Measurements from ENCODE around the gene SBF2. TPM values are rescaled to one million over a fixed set of nuclear protein-coding genes. Genes with fewer than 3 reads are reported as not detected.
"Not testable (repeated sequence)": the region's sequence is repeated elsewhere in the genome, so short reads cannot be mapped to it uniquely, and the experiment has no call there.

The SBF2 gene
- total RNA-seq, 1 donor from 2014 or later = 38.5 TPM

- TF ChIP-seq CTCF (IDR thresholded peaks at IDR 0.05) = no peak
- H3K27ac ChIP-seq = no peak overlapping the region
Observed at GRCh38 chr11:10261821-10262220, 32.2 kb downstream of the SBF2 start.

GRCh38 chr11:10257478-10257877, 36.5 kb downstream of the SBF2 start:
- Histone ChIP-seq H3K4me3 (no peak overlapping the region), H3K4me1 (peaks cover 3% of the 10 kb centered on the region), H3K27ac (no peak overlapping the region), H3K9me3 (no peaks in the 10 kb centered on the region), H3K36me3 (no peaks in the 10 kb centered on the region), H3K27me3 (no peaks in the 10 kb centered on the region)
- ATAC-seq = no peak
- no peak for DNase-seq
- intact Hi-C loops (cut with DNase I) = no loop called here
- no peak for TF ChIP-seq CTCF (IDR thresholded peaks at IDR 0.05)

More at GRCh38 chr11:10261821-10262220, 32.2 kb downstream of the SBF2 start:
- ATAC-seq (no peak), DNase-seq (no peak)
- Histone ChIP-seq H3K27me3 (no peaks in the 10 kb centered on the region), H3K36me3 (no peaks in the 10 kb centered on the region), H3K4me3 (no peak overlapping the region), H3K4me1 (no peaks in the 10 kb centered on the region), H3K9me3 (no peaks in the 10 kb centered on the region)
- intact Hi-C loops (cut with DNase I) = no loop called here

- intact Hi-C loops (cut with DNase I) = no loop called here
- Histone ChIP-seq H3K4me1 (peaks cover 3% of the 10 kb centered on the region), H3K4me3 (no peak overlapping the region), H3K36me3 (no peaks in the 10 kb centered on the region), H3K27ac (no peak overlapping the region), H3K27me3 (no peaks in the 10 kb centered on the region), H3K9me3 (no peaks in the 10 kb centered on the region)
- no peak for TF ChIP-seq CTCF (IDR thresholded peaks at IDR 0.05)
- DNase-seq = no peak
- ATAC-seq = no peak
Observed at GRCh38 chr11:10255388-10256125, 38.5 kb downstream of the SBF2 start.

GRCh38 chr11:10249448-10250131, 44.4 kb downstream of the SBF2 start:
- H3K36me3 ChIP-seq; H3K4me1 ChIP-seq; H3K27me3 ChIP-seq; DNase-seq; intact Hi-C loops (cut with DNase I); H3K9me3 ChIP-seq; ATAC-seq; H3K4me3 ChIP-seq; H3K27ac ChIP-seq: not testable (repeated sequence)

- Histone ChIP-seq H3K27me3 (no peaks in the 10 kb centered on the region), H3K4me3 (no peak overlapping the region), H3K36me3 (no peaks in the 10 kb centered on the region), H3K4me1 (peaks cover 3% of the 10 kb centered on the region), H3K9me3 (no peaks in the 10 kb centered on the region), H3K27ac (no peak overlapping the region)
- ATAC-seq (no peak), DNase-seq (no peak)
- TF ChIP-seq CTCF (IDR thresholded peaks at IDR 0.05) = no peak
- intact Hi-C loops (cut with DNase I) = no loop called here
Observed at GRCh38 chr11:10247011-10247410, 47.0 kb downstream of the SBF2 start.

- DNase-seq = no peak
- Histone ChIP-seq H3K4me1 (peaks cover 3% of the 10 kb centered on the region), H3K4me3 (no peak overlapping the region), H3K27ac (no peak overlapping the region), H3K9me3 (no peaks in the 10 kb centered on the region), H3K36me3 (no peaks in the 10 kb centered on the region), H3K27me3 (no peaks in the 10 kb centered on the region)
- ATAC-seq = no peak
- intact Hi-C loops (cut with DNase I) = no loop called here
- TF ChIP-seq CTCF (IDR thresholded peaks at IDR 0.05) = no peak
Observed at GRCh38 chr11:10243896-10244575, 50.0 kb downstream of the SBF2 start.

Data from upper lobe of right lung (tissue), 1 donor.